ENCODE measurements around the gene UCN.

The UCN gene

GRCh38 chr2:27307545-27308358 lies 493 bp downstream of the UCN start:
- H3F3A ChIP-seq (ENCODE audit: insufficient read depth, low read length): no peaks in the 10 kb centered on the region
- DNase-seq: no peak
- H3K4me1 ChIP-seq (ENCODE audit: low read length): no peaks in the 10 kb centered on the region
- no peaks in the 10 kb centered on the region for H3K27me3 ChIP-seq (replicated peaks; ENCODE audit: insufficient read depth, low read length)
- H3K36me3 ChIP-seq (replicated peaks; ENCODE audit: insufficient read depth, low read length): no peaks in the 10 kb centered on the region
- H2AFZ ChIP-seq (ENCODE audit: low read length): no peak overlapping the region
- H3K27ac ChIP-seq (ENCODE audit: low read length): no peak overlapping the region
- no peak overlapping the region for H3K4me3 ChIP-seq (ENCODE audit: low read length)
- H4K20me1 ChIP-seq (ENCODE audit: insufficient read depth, low read length): no peaks in the 10 kb centered on the region
- no peaks in the 10 kb centered on the region for H3K9me3 ChIP-seq (replicated peaks; ENCODE audit: insufficient read depth, low read length)
- no peak overlapping the region for H3K4me2 ChIP-seq (ENCODE audit: low read depth, low read length)
- no peaks in the 10 kb centered on the region for H3K79me2 ChIP-seq (ENCODE audit: low read length)
- H3K9me2 ChIP-seq (replicated peaks; ENCODE audit: insufficient read depth, low read length): no peaks in the 10 kb centered on the region
- H3K9ac ChIP-seq (ENCODE audit: low read length): no peak overlapping the region
- TF ChIP-seq CTCF (IDR thresholded peaks at IDR 0.05; ENCODE audit: low read length) (no peak), EZH2phosphoT487 (IDR thresholded peaks at IDR 0.05; ENCODE audit: low read length) (no peak), EZH2 (optimal IDR thresholded peaks at IDR 0.05; ENCODE audit: low read depth, low read length) (no peak)

- Histone ChIP-seq H3K79me2 (ENCODE audit: low read length) (no peaks in the 10 kb centered on the region), H3K4me2 (ENCODE audit: low read depth, low read length) (no peak overlapping the region), H3K4me3 (ENCODE audit: low read length) (no peak overlapping the region), H4K20me1 (ENCODE audit: insufficient read depth, low read length) (no peaks in the 10 kb centered on the region), H2AFZ (ENCODE audit: low read length) (no peak overlapping the region), H3K4me1 (ENCODE audit: low read length) (no peaks in the 10 kb centered on the region), H3K9ac (ENCODE audit: low read length) (no peak overlapping the region), H3K36me3 (replicated peaks; ENCODE audit: insufficient read depth, low read length) (no peaks in the 10 kb centered on the region), H3K27ac (ENCODE audit: low read length) (no peak overlapping the region), H3K9me2 (replicated peaks; ENCODE audit: insufficient read depth, low read length) (no peaks in the 10 kb centered on the region), H3K27me3 (replicated peaks; ENCODE audit: insufficient read depth, low read length) (no peaks in the 10 kb centered on the region), H3K9me3 (replicated peaks; ENCODE audit: insufficient read depth, low read length) (no peaks in the 10 kb centered on the region), H3F3A (ENCODE audit: insufficient read depth, low read length) (no peaks in the 10 kb centered on the region)
- no peak for TF ChIP-seq EZH2phosphoT487 (IDR thresholded peaks at IDR 0.05; ENCODE audit: low read length)
- TF ChIP-seq CTCF (IDR thresholded peaks at IDR 0.05; ENCODE audit: low read length): no peak
- TF ChIP-seq EZH2 (optimal IDR thresholded peaks at IDR 0.05; ENCODE audit: low read depth, low read length): no peak
- no peak for DNase-seq
Measured at GRCh38 chr2:27307287-27307544, 1.0 kb downstream of the UCN start.

GRCh38 chr2:27306573-27307286 lies 1.5 kb downstream of the UCN start:
- TF ChIP-seq EZH2phosphoT487 (IDR thresholded peaks at IDR 0.05; ENCODE audit: low read length): no peak
- no peak for TF ChIP-seq CTCF (IDR thresholded peaks at IDR 0.05; ENCODE audit: low read length)
- no peak for TF ChIP-seq EZH2 (optimal IDR thresholded peaks at IDR 0.05; ENCODE audit: low read depth, low read length)
- Histone ChIP-seq H3K27me3 (replicated peaks; ENCODE audit: insufficient read depth, low read length) (no peaks in the 10 kb centered on the region), H3K4me2 (ENCODE audit: low read depth, low read length) (no peak overlapping the region), H3K4me3 (ENCODE audit: low read length) (no peak overlapping the region), H4K20me1 (ENCODE audit: insufficient read depth, low read length) (no peaks in the 10 kb centered on the region), H3K9me2 (replicated peaks; ENCODE audit: insufficient read depth, low read length) (no peaks in the 10 kb centered on the region), H3K4me1 (ENCODE audit: low read length) (no peaks in the 10 kb centered on the region), H3K36me3 (replicated peaks; ENCODE audit: insufficient read depth, low read length) (no peaks in the 10 kb centered on the region), H3K79me2 (ENCODE audit: low read length) (no peaks in the 10 kb centered on the region), H3F3A (ENCODE audit: insufficient read depth, low read length) (no peaks in the 10 kb centered on the region), H3K9me3 (replicated peaks; ENCODE audit: insufficient read depth, low read length) (no peaks in the 10 kb centered on the region), H2AFZ (ENCODE audit: low read length) (no peak overlapping the region), H3K9ac (ENCODE audit: low read length) (no peak overlapping the region), H3K27ac (ENCODE audit: low read length) (no peak overlapping the region)
- no peak for DNase-seq

Data from MM.1S (cell line).